Testis (tissue), 3 donors: ENCODE data around the gene SHLD1. TPM values are rescaled to one million over a fixed set of nuclear protein-coding genes. Genes with fewer than 3 reads are reported as not detected.

Experiments used
- DNase-seq: peaks from one replicate; pipeline ENCODE4 v3.0.0-alpha.2; 2019
- H3K27ac ChIP-seq, 2 donors: fragments of 200-600 bp; sonication (generic); one replicate each; pipeline ENCODE4 v1.5.1; 2019
- H3K27me3 ChIP-seq: fragments of 200-600 bp; sonication (generic); one replicate; pipeline ENCODE4 v1.5.1; 2019
- H3K36me3 ChIP-seq: fragments of 200-600 bp; sonication (generic); one replicate; pipeline ENCODE4 v1.5.1; 2017; ENCODE audit warnings: low read depth; ENCODE audit errors: missing control alignments
- H3K4me1 ChIP-seq: fragments of 200-600 bp; sonication (generic); one replicate; pipeline ENCODE4 v1.5.1; 2019
- H3K4me3 ChIP-seq, 2 donors: fragments of 200-600 bp; sonication (generic); one replicate each; pipeline ENCODE4 v1.5.1; 2017 to 2019
- H3K9me3 ChIP-seq: fragments of 200-600 bp; sonication (generic); one replicate; pipeline ENCODE4 v1.5.1; 2017
- POLR2A ChIP-seq: fragments of 450-650 bp; IDR thresholded peaks from one replicate; pipeline ENCODE4 v1.6.1; 2017; ENCODE audit warnings: antibody characterized with exemption, mild to moderate bottlenecking, moderate library complexity
- WGBS, 2 donors: methylation state at CpG; one replicate each; pipeline ENCODE4 v1.1.5; 2018; 5-methylcytosine and 5-hydroxymethylcytosine counted together
- intact Hi-C: fragments of 100-400 bp; cut with DNase I; formaldehyde crosslinking; loops from one replicate; pipeline ENCODE4 v1.15.1; 2023; ENCODE audit warnings: low total_unique reads
- polyA plus RNA-seq: library from polyadenylated mRNA; stranded (reverse); fragments of 350-450 nt; fragmentation: Illumina TruSeq; extraction: RNeasy Lipid Tissue Mini Kit (QIAGEN cat#74804); gene quantifications from one replicate; pipeline ENCODE4 v1.2.3, GENCODE V29; 2014; ENCODE audit warnings: low read depth, low replicate concordance; ENCODE audit not compliant: insufficient read depth
- total RNA-seq, 2 donors: library from RNA; depleted of rRNA; stranded (reverse); fragments of >200 nt; gene quantifications; one replicate each; pipeline ENCODE4 v1.2.3, GENCODE V29; 2016
- TF ChIP-seq, protein P1 (sequence below), 3 experiments: fragments of 450-650 bp in 2 of 3; fragments of 200-600 bp in 1 of 3; sonication (generic) in 1 of 3; IDR thresholded peaks; one replicate each; pipeline ENCODE4 v1.5.1; 2016 to 2019; ENCODE audit warnings: antibody characterized with exemption in 3 of 3, mild to moderate bottlenecking in 2 of 3, moderate library complexity in 1 of 3

Gene SHLD1
- total and polyA plus RNA-seq, 3 donors from 2014 or later: 2.2 to 6.0 (median 5.4) TPM

GRCh38 chr20:5808901-5809300 is 58.7 kb downstream of the SHLD1 start:
- H3K36me3 ChIP-seq: no peaks in the 10 kb centered on the region
- no peak overlapping the region for H3K27ac ChIP-seq
- 77 to 83% methylated on average over 2 of the region's 2 CpGs for WGBS, 2 donors
- H3K27me3 ChIP-seq: no peaks in the 10 kb centered on the region
- no peak overlapping the region for H3K4me3 ChIP-seq
- peaks cover 4% of the 10 kb centered on the region for H3K4me1 ChIP-seq
- DNase-seq: no peak
- H3K9me3 ChIP-seq: no peaks in the 10 kb centered on the region
- TF ChIP-seq, protein P1, sequence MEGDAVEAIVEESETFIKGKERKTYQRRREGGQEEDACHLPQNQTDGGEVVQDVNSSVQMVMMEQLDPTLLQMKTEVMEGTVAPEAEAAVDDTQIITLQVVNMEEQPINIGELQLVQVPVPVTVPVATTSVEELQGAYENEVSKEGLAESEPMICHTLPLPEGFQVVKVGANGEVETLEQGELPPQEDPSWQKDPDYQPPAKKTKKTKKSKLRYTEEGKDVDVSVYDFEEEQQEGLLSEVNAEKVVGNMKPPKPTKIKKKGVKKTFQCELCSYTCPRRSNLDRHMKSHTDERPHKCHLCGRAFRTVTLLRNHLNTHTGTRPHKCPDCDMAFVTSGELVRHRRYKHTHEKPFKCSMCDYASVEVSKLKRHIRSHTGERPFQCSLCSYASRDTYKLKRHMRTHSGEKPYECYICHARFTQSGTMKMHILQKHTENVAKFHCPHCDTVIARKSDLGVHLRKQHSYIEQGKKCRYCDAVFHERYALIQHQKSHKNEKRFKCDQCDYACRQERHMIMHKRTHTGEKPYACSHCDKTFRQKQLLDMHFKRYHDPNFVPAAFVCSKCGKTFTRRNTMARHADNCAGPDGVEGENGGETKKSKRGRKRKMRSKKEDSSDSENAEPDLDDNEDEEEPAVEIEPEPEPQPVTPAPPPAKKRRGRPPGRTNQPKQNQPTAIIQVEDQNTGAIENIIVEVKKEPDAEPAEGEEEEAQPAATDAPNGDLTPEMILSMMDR (IDR thresholded peaks at IDR 0.05): no peak
- TF ChIP-seq POLR2A: no peak
- intact Hi-C loops: no loop called here

DNA sequence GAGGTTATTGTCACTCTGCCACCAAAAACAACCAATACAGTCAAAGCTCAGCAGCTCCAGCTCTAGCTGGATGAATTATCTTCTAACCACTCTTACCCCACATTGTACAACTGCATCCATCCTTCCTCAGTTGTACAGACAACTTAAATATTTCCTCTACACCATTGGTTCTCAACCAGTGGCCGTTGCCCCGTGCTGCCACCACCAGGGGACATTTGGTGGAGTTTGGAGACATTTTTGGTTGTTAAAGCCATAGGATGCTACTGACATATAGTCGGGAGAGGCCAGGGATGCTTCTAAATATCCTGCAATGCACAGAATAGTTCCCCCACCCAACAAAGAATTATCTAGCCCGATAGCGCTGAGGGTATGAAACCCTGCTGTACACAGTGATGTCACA is 59.3 kb downstream of the SHLD1 start:
- no peaks in the 10 kb centered on the region for H3K9me3 ChIP-seq
- DNase-seq: no peak
- H3K36me3 ChIP-seq: no peaks in the 10 kb centered on the region
- no peak overlapping the region for H3K4me3 ChIP-seq
- WGBS, 2 donors: 80 to 83% methylated on average over 5 of the region's 5 CpGs
- TF ChIP-seq, protein P1 (IDR thresholded peaks at IDR 0.05): no peak
- TF ChIP-seq POLR2A: no peak
- peaks cover 4% of the 10 kb centered on the region for H3K4me1 ChIP-seq
- intact Hi-C loops: no loop called here
- no peaks in the 10 kb centered on the region for H3K27me3 ChIP-seq
- H3K27ac ChIP-seq: no peak overlapping the region

DNA sequence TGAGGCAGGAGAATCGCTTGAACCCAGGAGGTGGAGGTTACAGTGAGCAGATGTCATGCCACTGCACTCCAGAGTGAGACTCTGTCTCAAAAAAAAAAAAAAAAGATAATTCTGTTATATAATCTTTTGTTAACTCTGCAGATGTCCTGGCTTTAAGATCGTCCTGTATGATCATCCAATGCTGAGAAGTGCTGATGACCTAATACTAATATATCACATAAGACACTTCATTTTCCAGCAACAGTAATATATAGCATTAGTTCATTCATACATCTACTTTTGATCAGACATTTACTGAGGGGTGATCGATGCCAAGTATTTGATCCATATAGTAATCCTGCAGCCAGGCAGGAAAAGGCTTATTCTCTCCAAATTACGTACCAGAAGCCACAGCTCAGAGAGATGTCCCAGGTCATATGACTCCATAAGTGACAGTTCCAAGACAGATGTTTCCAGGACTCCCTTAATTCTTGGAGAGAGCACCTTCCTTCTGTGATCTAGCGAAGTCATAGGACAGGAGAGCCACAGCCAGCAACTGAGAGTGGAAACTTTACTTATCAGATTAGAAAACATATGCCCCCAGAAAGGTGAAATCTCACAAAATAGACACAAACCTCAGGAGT is 60.7 kb downstream of the SHLD1 start:
- intact Hi-C loops: no loop called here
- TF ChIP-seq, protein P1 (IDR thresholded peaks at IDR 0.05): no peak
- no peak for TF ChIP-seq POLR2A
- Histone ChIP-seq H3K27ac (no peak overlapping the region), H3K9me3 (no peaks in the 10 kb centered on the region), H3K36me3 (no peaks in the 10 kb centered on the region), H3K4me3 (no peak overlapping the region), H3K4me1 (no peaks in the 10 kb centered on the region), H3K27me3 (no peaks in the 10 kb centered on the region)
- 92 to 95% methylated on average over 5 of the region's 5 CpGs for WGBS, 2 donors
- DNase-seq: no peak

DNA sequence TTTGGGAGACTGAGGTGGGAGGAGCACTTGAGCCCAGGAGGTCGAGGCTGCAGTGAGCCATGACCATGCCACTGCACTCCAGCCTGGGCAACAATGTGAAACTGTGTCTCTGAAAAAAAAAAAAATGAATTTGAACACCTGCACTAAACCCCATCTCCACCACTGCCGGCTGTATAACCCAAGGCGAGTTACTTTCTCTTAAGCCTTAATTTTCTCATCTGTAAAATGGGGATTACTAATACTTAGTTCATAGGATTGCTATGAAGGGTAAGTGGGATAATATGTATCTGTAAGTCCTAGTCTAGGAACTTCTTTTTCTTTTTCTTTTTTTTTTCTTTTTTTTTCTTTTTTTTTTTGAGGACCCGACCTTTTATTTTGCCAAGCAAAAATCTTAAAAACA is 61.5 kb downstream of the SHLD1 start:
- H3K4me3 ChIP-seq: no peak overlapping the region
- H3K4me1 ChIP-seq: no peaks in the 10 kb centered on the region
- no peaks in the 10 kb centered on the region for H3K36me3 ChIP-seq
- H3K27ac ChIP-seq: no peak overlapping the region
- H3K9me3 ChIP-seq: no peaks in the 10 kb centered on the region
- intact Hi-C loops: no loop called here
- no peak for DNase-seq
- TF ChIP-seq POLR2A: no peak
- TF ChIP-seq, protein P1 (IDR thresholded peaks at IDR 0.05): no peak
- no peaks in the 10 kb centered on the region for H3K27me3 ChIP-seq
- 93 to 98% methylated on average over 4 of the region's 4 CpGs for WGBS, 2 donors

GRCh38 chr20:5818346-5818681 is 68.1 kb downstream of the SHLD1 start:
- H3K4me3 ChIP-seq: no peak overlapping the region
- H3K9me3 ChIP-seq: no peaks in the 10 kb centered on the region
- H3K27ac ChIP-seq: no peak overlapping the region
- H3K36me3 ChIP-seq: no peaks in the 10 kb centered on the region
- peaks cover 10% of the 10 kb centered on the region for H3K4me1 ChIP-seq
- intact Hi-C loops: no loop called here
- no peak for TF ChIP-seq POLR2A
- TF ChIP-seq, protein P1 (IDR thresholded peaks at IDR 0.05): no peak
- no peak for DNase-seq
- 91 to 92% methylated on average over 1 of the region's 1 CpG for WGBS, 2 donors
- no peaks in the 10 kb centered on the region for H3K27me3 ChIP-seq
